Measurements from ENCODE around the gene ALPK1. TPM values are rescaled to one million over a fixed set of nuclear protein-coding genes. Genes with fewer than 3 reads are reported as not detected.
"Not testable (repeated sequence)": the region's sequence is repeated elsewhere in the genome, so short reads cannot be mapped to it uniquely, and the experiment has no call there.

The ALPK1 gene
- total RNA-seq, 4 donors from 2014 or later, result 6.9 to 42.2 (median 22.9) TPM

- no peak for DNase-seq
- no peak for TF ChIP-seq CTCF (IDR thresholded peaks at IDR 0.05)
- no peak for TF ChIP-seq POLR2A (IDR thresholded peaks at IDR 0.05)
- no peak overlapping the region for H3K4me3 ChIP-seq
- H3K27ac ChIP-seq, result no peak overlapping the region
- H3K36me3 ChIP-seq, result no peaks in the 10 kb centered on the region
- H3K27me3 ChIP-seq, result no peaks in the 10 kb centered on the region
- intact Hi-C loops (cut with DNase I; ENCODE audit: low total_unique reads), result no loop called here
- H3K9me3 ChIP-seq, result no peaks in the 10 kb centered on the region
- no peaks in the 10 kb centered on the region for H3K4me1 ChIP-seq
These were observed 153.9 kb downstream of the ALPK1 start for GRCh38 chr4:112451104-112451503.

- DNase-seq, result no peak
- H3K4me3 ChIP-seq, result no peak overlapping the region
- TF ChIP-seq POLR2A (IDR thresholded peaks at IDR 0.05) (no peak), CTCF (IDR thresholded peaks at IDR 0.05) (no peak)
- H3K4me1 ChIP-seq, result no peaks in the 10 kb centered on the region
- H3K27me3 ChIP-seq, result no peaks in the 10 kb centered on the region
- intact Hi-C loops (cut with DNase I; ENCODE audit: low total_unique reads), result no loop called here
- H3K9me3 ChIP-seq, result no peaks in the 10 kb centered on the region
- no peak overlapping the region for H3K27ac ChIP-seq
- H3K36me3 ChIP-seq, result no peaks in the 10 kb centered on the region
These were observed 154.7 kb downstream of the ALPK1 start for GRCh38 chr4:112451831-112452230.

- H3K4me3 ChIP-seq, result no peak overlapping the region
- DNase-seq, result no peak
- H3K4me1 ChIP-seq, result no peaks in the 10 kb centered on the region
- intact Hi-C loops (cut with DNase I; ENCODE audit: low total_unique reads), result no loop called here
- H3K9me3 ChIP-seq, result no peaks in the 10 kb centered on the region
- TF ChIP-seq POLR2A (IDR thresholded peaks at IDR 0.05), result no peak
- no peaks in the 10 kb centered on the region for H3K36me3 ChIP-seq
- no peaks in the 10 kb centered on the region for H3K27me3 ChIP-seq
- H3K27ac ChIP-seq, result no peak overlapping the region
These were observed 156.2 kb downstream of the ALPK1 start for GRCh38 chr4:112453321-112453720.

- intact Hi-C loops (cut with DNase I; ENCODE audit: low total_unique reads), result no loop called here
- no peak for DNase-seq
- no peaks in the 10 kb centered on the region for H3K9me3 ChIP-seq
- no peak overlapping the region for H3K27ac ChIP-seq
- H3K36me3 ChIP-seq, result no peaks in the 10 kb centered on the region
- TF ChIP-seq POLR2A (IDR thresholded peaks at IDR 0.05), result no peak
- no peak for TF ChIP-seq CTCF (IDR thresholded peaks at IDR 0.05)
- H3K4me1 ChIP-seq, result no peaks in the 10 kb centered on the region
- H3K27me3 ChIP-seq, result no peaks in the 10 kb centered on the region
- H3K4me3 ChIP-seq, result no peak overlapping the region
These were observed 175.1 kb downstream of the ALPK1 start for GRCh38 chr4:112472318-112472717.

DNA sequence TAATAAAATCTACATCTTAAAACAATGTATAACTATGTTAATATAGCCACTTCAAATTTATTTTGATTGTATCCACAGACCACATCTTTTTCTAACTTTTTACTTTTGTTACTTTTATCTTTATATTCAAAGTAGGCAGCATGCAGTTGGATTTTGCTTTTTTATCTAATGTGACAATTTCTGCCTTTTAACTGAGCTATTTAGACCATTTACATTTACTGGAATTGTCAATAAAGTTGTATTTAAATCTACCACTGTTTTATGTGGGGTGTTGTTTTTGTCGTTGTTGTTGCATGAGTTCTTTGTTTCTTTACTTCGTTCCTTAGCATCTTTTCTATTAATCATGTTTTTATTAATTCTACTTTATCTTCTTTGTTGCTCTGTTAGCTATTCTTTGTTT, 176.8 kb downstream of the ALPK1 start:
- Histone ChIP-seq H3K27ac (no peak overlapping the region), H3K36me3 (no peaks in the 10 kb centered on the region), H3K4me3 (no peak overlapping the region), H3K9me3 (no peaks in the 10 kb centered on the region), H3K27me3 (no peaks in the 10 kb centered on the region), H3K4me1 (no peaks in the 10 kb centered on the region)
- TF ChIP-seq CTCF (IDR thresholded peaks at IDR 0.05), result no peak
- TF ChIP-seq POLR2A (IDR thresholded peaks at IDR 0.05), result no peak
- no peak for DNase-seq
- intact Hi-C loops (cut with DNase I; ENCODE audit: low total_unique reads), result no loop called here

DNA sequence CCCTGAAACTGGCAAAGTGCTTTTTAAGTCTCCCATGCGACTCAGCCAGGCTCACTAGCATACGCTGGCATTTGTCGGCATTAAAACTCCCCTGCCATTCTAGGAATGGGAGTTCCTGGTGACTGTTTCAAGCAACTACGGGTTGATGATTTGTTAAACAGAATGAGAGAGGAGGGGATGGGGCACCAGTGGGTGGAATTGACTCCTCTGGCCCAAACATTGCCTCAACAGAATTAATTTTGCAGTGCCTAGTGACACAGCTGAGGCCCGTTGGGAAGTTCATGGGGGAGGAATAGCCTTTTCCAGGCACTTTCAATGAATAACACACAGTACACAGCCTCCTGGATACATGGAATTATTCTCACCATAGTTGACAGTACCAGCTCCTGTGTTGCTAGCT, 188.8 kb downstream of the ALPK1 start:
- H3K27me3 ChIP-seq, result no peaks in the 10 kb centered on the region
- H3K36me3 ChIP-seq, result no peaks in the 10 kb centered on the region
- H3K9me3 ChIP-seq, result no peaks in the 10 kb centered on the region
- H3K27ac ChIP-seq, result no peak overlapping the region
- H3K4me3 ChIP-seq, result no peak overlapping the region
- DNase-seq, result no peak
- intact Hi-C loops (cut with DNase I; ENCODE audit: low total_unique reads), result no loop called here
- no peaks in the 10 kb centered on the region for H3K4me1 ChIP-seq
- TF ChIP-seq CTCF (IDR thresholded peaks at IDR 0.05) (no peak), POLR2A (IDR thresholded peaks at IDR 0.05) (no peak)

GRCh38 chr4:112490808-112491207, 193.6 kb downstream of the ALPK1 start:
- H3K36me3 ChIP-seq; H3K4me3 ChIP-seq; H3K27me3 ChIP-seq; H3K9me3 ChIP-seq; H3K4me1 ChIP-seq; intact Hi-C loops (cut with DNase I; ENCODE audit: low total_unique reads); DNase-seq; H3K27ac ChIP-seq: not testable (repeated sequence)

Data from uterus (tissue), 4 donors.